CD4-positive, alpha-beta T cell treated with Interleukin-17A for 4 hours (primary cell): Measurements from ENCODE around the gene ITGA7.

Source experiments
- DNase-seq: peaks from one replicate; pipeline ENCODE4 v3.0.0-alpha.2; 2020; ENCODE audit warnings: mixed read lengths

The ITGA7 gene

GRCh38 chr12:55734595-55734994 lies 26.9 kb upstream of the ITGA7 start:
- no peak for DNase-seq

GRCh38 chr12:55733858-55734257 lies 26.2 kb upstream of the ITGA7 start:
- no peak for DNase-seq

- no peak for DNase-seq
These were observed 25.4 kb upstream of the ITGA7 start for GRCh38 chr12:55733021-55733555.

GRCh38 chr12:55732288-55732687 lies 24.6 kb upstream of the ITGA7 start:
- no peak for DNase-seq

GRCh38 chr12:55729819-55730818 lies 22.4 kb upstream of the ITGA7 start:
- DNase-seq, result peak; percentile 55

- peak; percentile 73 for DNase-seq
These were observed 21.5 kb upstream of the ITGA7 start, which contains the start of gene CD63 for GRCh38 chr12:55728939-55729818. Gene CD63, minus strand, starts transcription at chr12:55729009. Its CDS starts 668 bp downstream, at chr12:55728341.

GRCh38 chr12:55728186-55728938 lies 20.7 kb upstream of the ITGA7 start:
- DNase-seq, result peak; percentile 42

GRCh38 chr12:55727643-55728185 lies 20.0 kb upstream of the ITGA7 start:
- no peak for DNase-seq

GRCh38 chr12:55726971-55727370 lies 19.3 kb upstream of the ITGA7 start:
- no peak for DNase-seq

- no peak for DNase-seq
These were observed 17.9 kb upstream of the ITGA7 start for GRCh38 chr12:55725556-55725955.

GRCh38 chr12:55724940-55725309 lies 17.2 kb upstream of the ITGA7 start:
- DNase-seq, result no peak

- peak; percentile 78 for DNase-seq
These were observed 16.7 kb upstream of the ITGA7 start for GRCh38 chr12:55724226-55724939.

- no peak for DNase-seq
These were observed 16.0 kb upstream of the ITGA7 start for GRCh38 chr12:55723516-55724225.

GRCh38 chr12:55722948-55723347 lies 15.2 kb upstream of the ITGA7 start:
- DNase-seq, result no peak

GRCh38 chr12:55721601-55722213 lies 14.0 kb upstream of the ITGA7 start:
- no peak for DNase-seq

- no peak for DNase-seq
These were observed 13.3 kb upstream of the ITGA7 start for GRCh38 chr12:55720894-55721444.

GRCh38 chr12:55720071-55720564 lies 12.4 kb upstream of the ITGA7 start, which contains the start of gene RDH5:
Gene RDH5, plus strand, starts transcription at chr12:55720393. Its CDS starts 792 bp downstream, at chr12:55721185.
- no peak for DNase-seq

- DNase-seq, result no peak
These were observed 11.7 kb upstream of the ITGA7 start for GRCh38 chr12:55719371-55719770.

GRCh38 chr12:55718624-55719275 lies 11.0 kb upstream of the ITGA7 start:
- DNase-seq, result no peak
